Smooth muscle cell (in vitro differentiated cells): Measurements from ENCODE around the gene ST3GAL4. TPM values are rescaled to one million over a fixed set of nuclear protein-coding genes. Genes with fewer than 3 reads are reported as not detected.

Experiments used
- DNase-seq: peaks from one replicate; lab custom pipeline; 2025; ENCODE audit not compliant: unreplicated experiment; lab: John Stamatoyannopoulos, UW
- H2AFZ ChIP-seq: fragments of 200-600 bp; sonication (generic); 2 replicates; pipeline ENCODE4 v1.6.0; 2016; ENCODE audit warnings: antibody characterized with exemption, low read depth, mild to moderate bottlenecking
- H3F3A ChIP-seq: fragments of 200-600 bp; sonication (generic); 2 replicates; pipeline ENCODE4 v1.6.0; 2017; ENCODE audit warnings: antibody characterized with exemption, low read depth
- H3K27ac ChIP-seq: fragments of 200-600 bp; sonication (generic); 2 replicates; pipeline ENCODE4 v1.5.1; 2016; ENCODE audit warnings: low read depth, mild to moderate bottlenecking
- H3K27me3 ChIP-seq: fragments of 200-600 bp; sonication (generic); 2 replicates; pipeline ENCODE4 v1.6.1; 2016; ENCODE audit warnings: low read depth, mild to moderate bottlenecking
- H3K36me3 ChIP-seq: fragments of 200-600 bp; sonication (generic); 2 replicates; pipeline ENCODE4 v1.5.1; 2016; ENCODE audit warnings: low read depth
- H3K4me1 ChIP-seq: fragments of 200-600 bp; sonication (generic); 2 replicates; pipeline ENCODE4 v1.5.1; 2016; ENCODE audit warnings: low read depth
- H3K4me2 ChIP-seq: fragments of 200-600 bp; sonication (generic); 2 replicates; pipeline ENCODE4 v1.6.0; 2016; ENCODE audit warnings: mild to moderate bottlenecking
- H3K4me3 ChIP-seq: fragments of 200-600 bp; sonication (generic); 2 replicates; pipeline ENCODE4 v1.5.1; 2016; ENCODE audit warnings: mild to moderate bottlenecking
- H3K79me2 ChIP-seq: fragments of 200-600 bp; sonication (generic); 2 replicates; pipeline ENCODE4 v1.6.0; 2016; ENCODE audit warnings: low read depth, mild to moderate bottlenecking
- H3K9ac ChIP-seq: fragments of 200-600 bp; sonication (generic); 2 replicates; pipeline ENCODE4 v1.6.0; 2016; ENCODE audit warnings: low read depth
- H3K9me3 ChIP-seq: fragments of 200-600 bp; sonication (generic); replicated peaks from 2 replicates; pipeline ENCODE4 v1.5.1; 2016; ENCODE audit warnings: low read depth
- H4K20me1 ChIP-seq: fragments of 200-600 bp; sonication (generic); 2 replicates; pipeline ENCODE4 v1.6.0; 2016; ENCODE audit warnings: low read depth
- CTCF ChIP-seq: fragments of 200-600 bp; sonication (generic); IDR thresholded peaks from 2 replicates; pipeline ENCODE4 v1.5.1; 2017; ENCODE audit warnings: borderline replicate concordance, mild to moderate bottlenecking, antibody characterized with exemption; ENCODE audit not compliant: insufficient read depth, poor library complexity, severe bottlenecking
- WGBS: methylation state at CpG from one replicate; pipeline ENCODE4 v1.1.7; 2016; ENCODE audit warnings: low lambda C conversion rate; 5-methylcytosine and 5-hydroxymethylcytosine counted together
- polyA plus RNA-seq: library from polyadenylated mRNA; unstranded; fragments of >200 nt; fragmentation: Nextera tagmentation; extraction: Ambion mirVana; gene quantifications from 2 replicates; pipeline ENCODE4 v1.2.1, GENCODE V29; 2016
- total RNA-seq: library from RNA; depleted of rRNA; stranded (reverse); fragments of >200 nt; gene quantifications from 2 replicates; pipeline ENCODE4 v1.2.3, GENCODE V29; 2014

Gene ST3GAL4
- total and polyA plus RNA-seq, 2 experiments from 2014 or later = 60.3 to 60.9 TPM

GRCh38 chr11:126433244-126433846, 77.9 kb downstream of the ST3GAL4 start:
- Histone ChIP-seq H3F3A (no peaks in the 10 kb centered on the region), H3K4me2 (no peak overlapping the region), H3K27ac (no peak overlapping the region), H3K4me3 (no peak overlapping the region), H4K20me1 (no peaks in the 10 kb centered on the region), H3K9me3 (no peaks in the 10 kb centered on the region), H3K9ac (no peak overlapping the region), H2AFZ (no peak overlapping the region), H3K79me2 (no peaks in the 10 kb centered on the region), H3K36me3 (no peaks in the 10 kb centered on the region), H3K4me1 (peaks cover 22% of the 10 kb centered on the region), H3K27me3 (no peaks in the 10 kb centered on the region)
- TF ChIP-seq CTCF = no peak
- no peak for DNase-seq
- WGBS = 91% methylated on average over 11 of the region's 11 CpGs

- Histone ChIP-seq H3F3A (no peaks in the 10 kb centered on the region), H3K36me3 (no peaks in the 10 kb centered on the region), H3K4me2 (no peak overlapping the region), H4K20me1 (no peaks in the 10 kb centered on the region), H3K27ac (no peak overlapping the region), H2AFZ (no peak overlapping the region), H3K9ac (no peak overlapping the region), H3K4me3 (no peak overlapping the region), H3K27me3 (no peaks in the 10 kb centered on the region), H3K9me3 (no peaks in the 10 kb centered on the region), H3K4me1 (peaks cover 22% of the 10 kb centered on the region), H3K79me2 (no peaks in the 10 kb centered on the region)
- DNase-seq = no peak
- no peak for TF ChIP-seq CTCF
- 76% methylated on average over 13 of the region's 16 CpGs for WGBS
Measured at GRCh38 chr11:126433989-126434949, 78.8 kb downstream of the ST3GAL4 start.

GRCh38 chr11:126434950-126435335, 79.5 kb downstream of the ST3GAL4 start:
- H3K36me3 ChIP-seq = no peaks in the 10 kb centered on the region
- TF ChIP-seq CTCF = no peak

More at GRCh38 chr11:126434950-126435335, 79.5 kb downstream of the ST3GAL4 start:
- H3K4me1 ChIP-seq = peaks cover 22% of the 10 kb centered on the region
- H2AFZ ChIP-seq = no peak overlapping the region
- H3K9me3 ChIP-seq = no peaks in the 10 kb centered on the region
- H3K79me2 ChIP-seq = no peaks in the 10 kb centered on the region
- no peak overlapping the region for H3K27ac ChIP-seq
- WGBS = 78% methylated on average over 12 of the region's 12 CpGs
- no peak for DNase-seq
- H4K20me1 ChIP-seq = no peaks in the 10 kb centered on the region
- no peaks in the 10 kb centered on the region for H3K27me3 ChIP-seq
- no peak overlapping the region for H3K4me3 ChIP-seq
- H3F3A ChIP-seq = no peaks in the 10 kb centered on the region
- no peak overlapping the region for H3K4me2 ChIP-seq
- no peak overlapping the region for H3K9ac ChIP-seq
